EL (cell line): ENCODE results near the gene ETFA.

Experiments used
- DNase-seq: peaks from one replicate; pipeline ENCODE4 v3.0.0-alpha.2; 2016

The ETFA gene

GRCh38 chr15:76340198-76340802 lies 29.0 kb upstream of the ETFA start:
- peak; percentile 53 for DNase-seq

- peak; percentile 49 for DNase-seq
Observed at GRCh38 chr15:76339305-76340197, 28.3 kb upstream of the ETFA start.

- peak; percentile 41 for DNase-seq
Observed at GRCh38 chr15:76338486-76339304, 27.4 kb upstream of the ETFA start.

DNA sequence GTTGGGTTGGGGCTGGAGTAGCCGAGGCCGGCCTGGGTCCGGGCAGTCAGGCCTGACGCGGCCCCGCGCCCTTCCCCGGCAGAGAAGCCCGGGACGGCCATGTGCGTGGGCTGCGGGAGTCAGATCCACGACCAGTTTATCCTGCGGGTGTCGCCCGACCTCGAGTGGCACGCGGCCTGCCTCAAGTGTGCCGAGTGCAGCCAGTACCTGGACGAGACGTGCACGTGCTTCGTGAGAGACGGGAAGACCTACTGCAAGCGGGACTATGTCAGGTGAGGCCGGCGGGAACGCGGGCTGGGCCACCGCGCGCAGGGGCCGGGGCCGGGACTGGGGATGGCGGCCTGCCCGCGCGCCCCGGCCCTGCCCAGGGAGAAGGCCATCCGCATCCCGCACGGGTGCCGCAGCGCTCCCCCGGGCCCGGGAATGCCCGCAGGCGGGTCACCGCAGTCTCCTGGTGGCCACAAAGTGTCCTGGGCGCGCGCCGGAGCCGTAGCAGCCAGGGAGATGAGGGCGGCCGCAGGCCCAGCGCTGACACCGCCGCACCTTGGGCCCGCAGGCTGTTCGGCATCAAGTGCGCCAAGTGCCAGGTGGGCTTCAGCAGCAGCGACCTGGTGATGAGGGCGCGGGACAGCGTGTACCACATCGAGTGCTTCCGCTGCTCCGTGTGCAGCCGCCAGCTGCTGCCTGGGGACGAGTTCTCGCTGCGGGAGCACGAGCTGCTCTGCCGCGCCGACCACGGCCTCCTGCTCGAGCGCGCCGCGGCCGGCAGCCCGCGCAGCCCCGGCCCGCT lies 26.6 kb upstream of the ETFA start:
- no peak for DNase-seq

GRCh38 chr15:76337059-76337695 lies 25.9 kb upstream of the ETFA start:
- peak; percentile 79 for DNase-seq

GRCh38 chr15:76336254-76337058 lies 25.2 kb upstream of the ETFA start, which contains the start of gene ISL2:
Gene ISL2, plus strand, starts transcription at chr15:76336773. Its CDS starts 111 bp downstream, at chr15:76336884.
- DNase-seq: peak; percentile 99

- peak; percentile 53 for DNase-seq
Observed at GRCh38 chr15:76335307-76336253, 24.3 kb upstream of the ETFA start.

- no peak for DNase-seq
Observed at GRCh38 chr15:76334438-76335306, 23.4 kb upstream of the ETFA start.

- peak; percentile 29 for DNase-seq
Observed at GRCh38 chr15:76333720-76334437, 22.6 kb upstream of the ETFA start.

DNA sequence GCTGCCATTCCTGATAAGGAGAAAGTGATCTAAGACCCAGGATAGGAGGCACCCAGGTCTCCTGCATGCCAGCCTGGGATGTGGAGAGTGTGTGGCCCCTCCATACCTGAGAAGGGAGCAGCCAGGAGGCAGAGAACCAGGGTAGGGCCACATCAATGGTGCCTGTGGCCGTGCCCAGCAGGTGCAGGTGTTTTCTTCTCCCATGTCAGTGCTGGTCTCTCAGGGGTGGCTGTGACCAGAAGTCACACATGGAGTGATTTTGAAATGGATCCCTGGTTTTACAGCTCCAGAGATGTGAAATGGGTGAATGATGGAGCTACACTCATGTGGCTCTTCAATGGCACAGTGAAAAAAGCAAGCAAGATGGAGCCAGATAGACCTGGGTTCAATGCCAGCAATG lies 22.0 kb upstream of the ETFA start:
- DNase-seq: no peak

DNA sequence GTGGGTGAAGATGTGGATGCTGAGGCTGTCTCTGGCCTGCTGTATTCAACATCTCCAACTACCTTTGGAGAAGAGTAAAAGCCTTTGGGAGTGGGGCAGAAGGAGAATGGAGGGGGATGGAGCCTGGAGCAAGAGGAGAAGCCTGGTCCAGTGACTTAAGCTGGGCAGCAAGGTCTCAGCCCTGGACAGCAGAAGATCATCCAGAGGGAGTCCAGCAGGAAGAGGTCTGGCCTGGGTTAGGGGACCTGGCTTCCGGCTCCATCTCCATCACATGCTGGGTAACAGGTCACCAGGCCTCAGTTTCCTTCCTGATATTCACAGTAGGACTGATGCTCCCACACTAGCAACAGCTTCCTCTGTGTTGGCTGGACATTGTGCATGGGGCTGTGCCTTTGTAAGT lies 21.5 kb upstream of the ETFA start:
- DNase-seq: no peak

DNA sequence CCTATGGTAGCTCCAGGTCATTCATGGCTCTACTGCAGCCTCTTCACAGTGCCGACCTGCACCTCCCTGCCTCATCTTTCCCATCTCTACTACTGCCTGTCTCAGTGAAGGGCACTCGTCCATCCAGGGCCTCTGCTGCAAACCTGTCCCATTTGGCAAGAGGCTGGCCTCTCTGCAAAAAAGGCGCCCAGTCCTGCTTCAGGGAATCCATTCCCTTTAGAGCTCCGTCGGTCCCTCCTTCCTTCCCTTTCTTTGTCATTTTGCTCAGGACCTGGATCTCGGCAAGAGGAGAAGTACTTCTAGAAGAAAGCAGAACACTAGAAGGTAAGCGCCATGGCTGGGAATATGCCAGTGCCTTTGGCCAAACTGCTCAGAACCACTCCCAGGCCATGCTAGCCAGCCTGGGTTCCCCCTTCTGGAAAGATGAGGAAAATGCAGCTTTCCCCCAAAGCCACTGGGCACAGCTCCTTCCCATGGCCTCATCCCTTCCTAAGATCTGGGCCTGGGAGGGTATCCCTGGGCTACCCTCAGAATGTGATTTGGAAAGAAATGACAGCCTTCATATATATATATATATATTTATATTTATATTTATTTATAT lies 18.9 kb upstream of the ETFA start:
- peak; percentile 68 for DNase-seq

DNA sequence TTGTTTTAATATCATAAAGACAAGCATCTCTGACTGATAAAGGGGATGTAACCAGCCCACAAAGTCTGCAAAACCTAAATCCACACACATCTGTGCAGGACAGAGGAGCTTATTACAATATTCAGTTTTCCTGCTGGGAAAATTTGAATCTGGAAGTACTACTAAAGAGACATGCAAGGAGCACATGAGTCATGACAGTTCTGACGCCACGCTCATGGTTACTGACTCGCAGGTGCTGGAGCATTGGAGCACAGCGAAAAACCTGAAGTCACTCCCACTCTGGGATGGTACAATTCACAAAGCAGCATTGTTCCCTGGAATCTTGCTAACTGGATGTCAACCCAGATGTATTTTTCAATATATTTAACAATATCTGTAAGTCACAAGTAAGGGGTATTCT lies 17.7 kb upstream of the ETFA start:
- DNase-seq: peak; percentile 46

DNA sequence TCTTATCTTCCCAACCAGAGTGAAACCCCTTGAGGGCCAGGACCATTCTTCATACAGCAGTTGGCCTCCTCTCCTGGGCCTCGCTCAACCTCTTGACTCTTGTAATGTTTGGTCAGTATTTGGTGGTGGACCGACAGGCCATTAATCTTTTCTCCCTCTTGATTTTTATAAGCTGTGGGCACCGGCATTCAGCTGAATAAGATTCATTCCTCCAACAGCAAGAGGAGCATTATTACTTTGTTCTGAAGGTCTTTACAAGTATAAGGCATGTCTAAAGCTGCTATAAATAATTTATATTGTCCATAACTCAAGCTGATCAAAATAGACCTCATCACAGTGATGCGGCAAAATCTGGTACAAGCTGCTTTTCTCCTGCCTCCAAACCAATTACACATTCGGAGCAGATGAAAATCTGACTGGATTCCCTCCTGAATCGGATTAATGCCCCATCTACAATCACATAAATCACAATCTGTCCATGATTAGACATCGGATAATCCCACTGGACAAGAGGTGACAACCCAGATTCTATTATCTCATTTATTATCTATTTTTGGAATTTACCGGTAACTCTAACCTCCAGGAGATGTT lies 16.9 kb upstream of the ETFA start:
- DNase-seq: no peak

DNA sequence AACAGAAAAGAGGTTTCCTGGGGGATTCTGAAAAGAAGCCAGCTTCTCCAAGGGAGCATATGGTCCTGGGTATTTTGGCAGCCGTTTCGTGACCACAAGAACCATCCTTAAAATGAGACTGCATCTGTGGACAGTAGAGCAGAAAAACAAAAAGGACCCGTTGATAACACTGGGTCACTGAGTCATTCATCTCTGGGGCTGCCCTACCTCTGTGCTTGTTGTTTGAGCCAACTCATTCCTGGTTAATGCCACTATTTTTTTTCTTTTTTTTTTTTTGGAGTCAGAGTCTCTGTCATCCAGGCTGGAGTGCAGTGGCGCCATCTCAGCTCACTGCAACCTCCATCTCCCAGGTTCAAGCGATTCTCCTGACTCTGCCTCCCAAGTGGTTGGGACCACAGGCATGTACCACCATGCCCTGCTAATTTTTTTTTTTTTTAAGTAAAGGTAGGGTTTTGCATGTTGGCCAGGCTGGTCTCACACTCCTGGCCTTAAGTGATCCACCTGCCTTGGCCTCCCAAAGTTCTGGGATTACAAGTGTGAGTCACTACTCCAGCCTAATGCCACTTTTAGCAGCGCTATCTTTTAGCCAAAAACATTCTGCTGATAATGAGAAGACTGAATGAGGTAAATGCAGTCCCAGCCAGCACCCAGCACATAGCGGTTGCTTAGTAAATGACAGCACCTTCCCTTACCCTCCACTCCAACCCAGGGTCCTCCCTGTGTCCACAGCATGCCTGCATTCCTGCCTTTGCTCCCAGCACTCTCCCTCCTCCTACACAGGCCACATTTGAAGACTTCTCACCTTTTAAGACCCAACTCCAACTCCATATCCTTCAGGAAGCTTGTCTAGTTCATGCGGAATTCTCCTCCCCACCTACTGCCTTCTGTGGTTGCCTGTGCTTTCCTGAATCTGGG lies 16.2 kb upstream of the ETFA start:
- DNase-seq: peak; percentile 77

DNA sequence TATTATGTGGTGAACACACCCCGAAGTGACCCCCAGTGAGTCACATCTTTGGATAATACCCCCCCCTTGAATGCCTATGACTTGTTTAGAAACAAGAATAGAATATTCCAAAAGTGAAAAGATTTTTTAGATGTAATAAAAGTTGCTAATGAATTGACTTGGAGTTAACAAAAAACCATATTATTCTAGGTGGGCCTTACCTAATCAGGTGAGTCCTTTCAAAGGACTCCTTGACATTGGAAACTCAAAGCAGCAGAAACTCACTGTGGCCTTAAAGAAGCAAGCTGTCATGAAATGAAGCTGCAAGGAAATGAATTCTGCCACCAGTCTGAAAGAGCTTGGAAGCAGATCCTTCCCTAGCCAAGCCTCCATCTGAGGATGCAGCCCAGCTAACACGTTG lies 14.4 kb upstream of the ETFA start:
- no peak for DNase-seq
